HT-29 (cell line): Measurements from ENCODE around the gene FAM53B. TPM values are rescaled to one million over a fixed set of nuclear protein-coding genes. Genes with fewer than 3 reads are reported as not detected.

Experiments
- DNase-seq: peaks from one replicate; pipeline ENCODE4 v3.0.0-alpha.2; 2015; ENCODE audit warnings: low spot score
- total RNA-seq: library from RNA; depleted of rRNA; stranded (reverse); fragments of >200 nt; shearing (Covaris generic); gene quantifications from 2 replicates; pipeline ENCODE4 v1.2.3, GENCODE V29; 2014

The FAM53B gene
- total RNA-seq, 1 experiment from 2014 or later = 17.8 TPM

DNA sequence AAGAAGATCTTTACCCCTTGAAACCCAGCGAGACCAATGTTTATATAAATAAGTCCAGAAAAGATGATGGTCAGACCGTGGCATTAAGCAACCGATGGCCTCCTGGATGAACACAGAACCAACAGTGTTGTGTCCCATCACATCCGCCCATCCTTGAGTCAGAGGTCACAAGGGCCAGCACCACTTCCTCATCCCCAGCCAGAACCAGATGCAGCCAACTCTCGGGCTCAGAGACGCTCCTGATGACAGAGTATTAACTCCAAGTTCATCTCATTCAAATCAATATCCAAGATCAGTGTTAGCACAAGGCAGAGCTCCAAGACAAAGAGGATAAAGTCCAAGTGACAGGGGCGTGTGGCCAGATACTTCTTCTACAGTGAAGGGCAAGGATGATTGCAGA is 63.5 kb downstream of the FAM53B start:
- DNase-seq = no peak

DNA sequence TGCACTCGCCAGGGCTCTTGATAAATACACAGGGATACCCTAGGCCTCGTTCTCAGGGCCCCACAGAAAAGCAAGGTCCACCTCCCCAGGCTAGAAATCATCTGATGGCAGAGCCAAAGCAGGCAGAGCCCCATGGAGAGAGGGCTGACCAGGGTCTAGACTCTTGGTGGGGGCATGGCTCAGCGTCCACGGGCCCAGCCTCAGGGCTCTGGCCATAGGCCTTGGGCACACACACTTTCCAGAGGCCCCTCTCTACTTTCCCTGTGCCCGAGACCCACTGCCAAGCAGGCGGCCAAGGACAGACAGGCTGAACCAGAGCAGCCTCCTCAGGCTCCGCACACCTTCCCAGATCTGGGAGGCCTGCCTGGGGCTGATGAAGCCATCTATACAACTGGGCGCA is 64.8 kb downstream of the FAM53B start:
- DNase-seq = no peak

DNA sequence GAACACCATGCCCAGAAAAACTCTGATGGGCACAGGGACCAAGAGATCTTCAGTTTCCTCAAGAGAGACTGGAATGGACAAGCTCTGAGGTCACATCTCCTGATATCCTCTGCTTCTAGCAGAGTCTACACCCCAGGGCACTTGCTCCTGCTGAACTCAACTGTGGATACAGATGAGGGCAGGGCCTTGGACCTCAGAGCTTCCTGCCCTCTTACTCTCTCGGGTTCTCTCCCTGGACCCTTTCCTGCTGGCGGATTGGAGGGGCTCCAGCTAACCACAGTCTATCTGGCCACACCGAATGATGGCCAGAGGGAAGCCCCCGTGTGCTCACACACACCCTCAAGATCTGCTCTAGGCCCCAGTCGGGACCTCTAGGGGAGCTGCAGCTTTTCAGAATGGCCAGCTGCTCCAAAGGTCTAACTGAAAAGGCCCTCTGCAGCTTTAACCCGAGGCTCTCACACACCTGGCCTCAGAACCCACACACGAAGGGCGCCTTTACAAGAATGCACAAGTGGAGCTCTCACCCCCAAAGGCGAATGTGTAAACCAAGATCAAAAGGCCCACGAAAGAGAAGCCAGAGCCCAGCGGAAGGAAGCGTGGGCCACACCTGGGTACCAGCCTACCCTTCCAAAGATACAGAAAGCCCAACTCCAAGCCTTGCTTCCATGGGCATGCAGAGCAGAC is 65.5 kb downstream of the FAM53B start:
- DNase-seq = no peak

DNA sequence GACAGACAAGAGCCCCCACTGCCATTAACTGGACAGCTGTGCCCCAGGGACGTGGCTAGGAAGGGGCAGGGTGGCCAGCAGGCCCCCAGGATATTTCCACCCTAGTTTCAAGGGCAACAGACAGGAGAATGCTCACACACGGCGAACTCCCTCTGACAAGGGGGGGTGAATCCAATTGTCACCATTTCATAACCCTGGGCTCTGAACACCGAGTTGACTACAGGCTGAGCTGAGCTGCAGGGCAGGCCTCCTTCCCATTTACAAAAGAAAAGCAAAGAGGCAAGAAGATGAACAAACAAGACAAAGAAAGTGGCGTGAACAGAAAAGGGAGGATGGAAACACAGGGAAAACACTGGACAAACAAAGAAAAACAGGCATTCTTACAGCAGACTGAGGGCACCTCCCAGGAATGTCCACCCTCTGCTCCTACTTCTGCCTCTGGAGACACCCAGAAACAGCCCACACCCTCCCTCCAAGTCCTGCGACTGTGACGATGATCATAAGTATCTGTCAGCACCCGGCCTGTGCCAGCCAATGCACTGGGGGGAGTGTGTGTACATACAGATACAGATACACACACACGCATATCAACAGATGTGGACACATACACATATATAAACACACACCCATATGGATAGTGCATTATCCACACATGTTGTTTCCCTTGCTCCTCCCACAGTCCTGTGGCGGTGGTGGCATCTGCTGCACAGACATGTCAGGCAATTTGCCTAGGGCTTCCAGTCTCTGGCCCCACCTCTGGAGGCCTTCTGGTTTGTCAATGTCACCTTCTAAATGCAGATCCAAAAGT is 66.2 kb downstream of the FAM53B start:
- DNase-seq = no peak

DNA sequence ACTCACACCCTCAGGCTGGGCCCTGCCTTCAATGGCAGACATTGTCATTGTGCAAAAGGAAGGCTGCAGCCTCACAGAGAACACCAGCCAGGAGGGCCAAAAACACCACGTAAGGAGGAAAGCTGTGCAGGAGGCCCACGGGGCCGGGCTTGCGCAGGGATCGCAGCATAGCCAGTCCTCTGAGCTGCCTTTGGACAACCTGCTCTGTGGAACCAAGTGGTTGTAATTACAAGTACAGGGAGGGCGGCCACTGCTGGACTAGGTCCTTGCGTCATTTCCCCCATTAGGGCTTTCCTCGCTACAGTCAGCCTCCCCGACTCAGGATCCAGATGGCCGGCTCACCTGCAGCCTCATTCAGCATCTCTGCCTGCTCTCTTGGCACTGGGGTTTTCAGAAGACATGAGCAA is 66.9 kb downstream of the FAM53B start:
- no peak for DNase-seq

DNA sequence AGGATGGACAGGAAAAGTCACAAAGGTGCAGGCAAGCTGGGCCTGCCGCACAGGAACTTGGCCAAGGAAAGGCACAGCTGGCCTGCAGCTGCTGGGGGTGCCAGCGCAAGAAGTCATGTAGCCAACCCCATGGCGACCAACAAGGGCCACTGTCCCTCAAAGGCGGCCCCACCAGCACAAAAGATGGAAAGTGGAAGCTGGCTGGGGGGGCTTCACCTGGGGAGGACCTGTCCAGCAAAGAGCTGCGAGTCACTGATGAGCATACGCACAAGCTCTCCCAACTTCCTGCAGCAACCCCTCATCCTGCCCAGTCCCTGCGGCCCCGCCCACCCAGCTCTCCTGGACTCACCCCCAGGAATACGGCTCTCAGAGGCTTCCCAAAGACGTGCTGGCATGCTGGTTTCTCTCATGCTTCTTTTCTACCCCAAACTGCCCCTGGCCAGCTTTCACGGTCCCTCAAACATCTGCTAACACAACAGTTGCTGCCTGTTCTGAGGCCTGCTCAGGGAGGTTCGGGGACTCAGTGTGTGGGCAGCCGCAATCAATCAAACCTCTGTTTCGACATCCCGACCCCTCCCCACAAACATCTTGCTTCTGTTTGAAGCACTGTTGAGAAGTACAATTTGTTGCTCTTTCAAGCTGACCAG is 67.6 kb downstream of the FAM53B start:
- DNase-seq = no peak

DNA sequence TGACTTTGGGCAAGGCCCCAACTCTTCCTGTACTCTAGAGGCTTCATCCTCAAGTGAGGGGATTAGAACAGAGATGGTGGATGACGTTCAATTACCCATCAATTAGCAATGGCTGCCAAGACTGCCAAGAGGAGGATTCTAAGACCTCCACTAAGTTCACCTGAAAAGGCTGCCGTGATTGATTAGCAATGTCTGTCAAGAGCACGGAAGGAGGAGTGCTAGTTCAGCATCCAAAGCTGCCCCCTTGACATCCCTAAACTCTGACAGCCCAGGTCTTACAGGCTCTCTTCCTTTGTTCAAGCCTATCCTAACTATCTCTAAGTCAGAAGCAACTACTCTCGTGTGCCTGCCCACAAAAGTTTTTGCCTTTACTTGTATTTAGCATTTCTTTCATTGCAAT is 68.4 kb downstream of the FAM53B start:
- DNase-seq = no peak

DNA sequence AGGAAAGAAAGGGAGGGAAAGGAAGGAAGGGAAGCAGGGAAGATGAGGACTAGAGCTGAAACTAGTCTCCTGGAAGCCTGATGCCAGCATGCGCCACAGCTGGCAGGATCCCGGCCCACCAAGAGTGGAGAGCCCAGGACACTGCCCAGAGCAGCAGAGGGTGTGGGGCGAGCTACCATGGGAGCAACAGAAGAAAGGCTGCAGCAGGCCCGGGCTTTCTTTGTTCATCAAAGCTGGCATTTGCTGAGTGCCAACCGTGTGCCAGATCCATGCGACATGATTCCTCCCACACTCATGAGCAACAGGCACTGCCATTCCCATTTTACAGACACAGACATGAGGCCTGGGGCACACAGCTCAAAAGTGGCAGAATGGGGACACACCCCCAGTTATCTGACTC is 68.9 kb downstream of the FAM53B start:
- DNase-seq = no peak

DNA sequence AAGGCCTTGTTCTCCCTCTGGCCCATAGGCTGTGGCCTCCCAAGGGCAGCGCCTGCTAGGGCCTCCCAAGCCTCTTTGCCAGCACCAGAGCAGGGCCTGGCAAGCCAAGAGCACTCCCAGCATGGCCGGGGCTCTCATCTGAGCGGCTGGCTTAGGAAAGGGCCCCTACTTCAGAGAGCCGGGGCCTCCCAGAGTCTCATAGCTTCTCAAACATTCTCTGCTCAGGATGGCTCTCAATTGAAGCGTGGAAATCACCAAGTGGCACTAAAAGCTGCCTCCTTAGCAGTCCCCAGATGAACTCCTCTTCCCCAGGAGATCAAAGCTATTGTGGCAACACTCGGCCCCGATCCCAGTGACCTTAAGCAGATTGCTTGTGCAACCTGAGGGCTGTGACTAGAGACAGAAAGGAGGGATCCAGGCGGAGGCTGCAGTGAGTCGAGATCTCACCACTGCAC is 69.4 kb downstream of the FAM53B start:
- DNase-seq = no peak

DNA sequence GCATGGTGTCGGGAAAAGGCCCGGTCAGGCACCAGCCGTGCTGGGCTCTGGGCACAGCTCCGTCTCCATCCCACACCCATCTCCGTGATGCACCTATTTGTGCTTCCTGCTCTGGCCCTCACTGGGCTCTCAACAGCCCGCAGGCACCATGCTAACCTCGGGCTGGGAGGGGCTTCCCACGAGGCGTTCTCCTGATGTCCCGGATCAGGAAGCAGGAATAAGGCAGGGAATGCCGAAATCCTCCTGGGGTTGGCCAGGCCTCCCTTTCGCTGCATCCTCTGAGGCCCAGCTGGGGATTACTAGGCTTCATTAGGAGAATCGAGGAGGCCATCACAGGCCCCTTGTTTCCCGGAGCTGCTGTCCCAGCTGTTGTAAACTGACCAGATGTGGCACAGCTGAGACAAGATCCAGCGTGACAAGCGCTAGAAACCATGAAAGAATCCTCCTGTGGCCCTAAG is 72.0 kb downstream of the FAM53B start:
- no peak for DNase-seq

DNA sequence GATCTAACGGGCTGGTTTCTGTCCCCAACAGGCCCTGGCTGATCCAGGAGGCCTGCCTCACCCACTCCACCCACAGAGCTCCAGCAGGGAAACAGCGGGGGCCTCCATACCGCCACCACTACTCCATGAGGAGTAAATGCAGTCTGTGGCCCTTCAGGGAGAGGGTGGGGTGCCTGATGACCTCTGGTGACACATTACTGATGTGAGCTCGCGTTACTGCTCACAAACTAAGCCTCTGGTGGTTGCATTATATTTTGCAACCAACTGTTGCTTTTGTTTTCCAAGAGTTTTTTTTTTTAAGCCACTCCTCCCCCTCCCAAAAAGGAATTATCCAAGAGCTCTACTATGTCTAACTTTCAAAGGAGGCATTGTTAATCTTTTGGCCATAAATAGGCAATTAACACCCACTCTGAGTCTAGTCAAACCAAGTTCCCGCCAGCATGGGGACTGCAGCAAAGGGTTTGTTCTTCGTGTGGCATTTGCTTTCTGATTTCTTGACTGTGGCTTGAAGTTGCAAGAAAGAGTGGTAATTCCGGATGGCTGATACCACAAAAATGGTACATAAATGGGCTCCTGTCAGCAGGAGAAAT is 72.6 kb downstream of the FAM53B start:
- peak; percentile 57 for DNase-seq

DNA sequence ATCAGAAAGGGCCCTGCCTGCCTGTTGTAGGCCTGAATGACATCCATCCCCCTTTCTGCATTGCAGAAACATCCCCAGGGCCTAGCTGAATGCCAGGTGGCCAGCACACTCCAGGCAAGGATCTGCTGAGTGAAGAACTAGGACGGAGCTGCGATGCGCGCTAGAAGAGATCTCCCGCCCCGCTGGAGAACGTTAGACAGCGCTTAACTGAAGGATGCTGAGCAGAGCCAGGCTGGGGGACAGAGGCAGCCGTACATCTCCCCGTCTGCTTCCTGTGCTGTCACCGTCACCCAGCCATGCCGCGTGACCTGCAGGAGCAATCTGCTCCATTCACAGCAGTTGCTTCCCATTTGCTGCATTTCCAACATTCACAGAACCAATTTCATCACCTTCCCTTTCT is 73.3 kb downstream of the FAM53B start:
- no peak for DNase-seq

DNA sequence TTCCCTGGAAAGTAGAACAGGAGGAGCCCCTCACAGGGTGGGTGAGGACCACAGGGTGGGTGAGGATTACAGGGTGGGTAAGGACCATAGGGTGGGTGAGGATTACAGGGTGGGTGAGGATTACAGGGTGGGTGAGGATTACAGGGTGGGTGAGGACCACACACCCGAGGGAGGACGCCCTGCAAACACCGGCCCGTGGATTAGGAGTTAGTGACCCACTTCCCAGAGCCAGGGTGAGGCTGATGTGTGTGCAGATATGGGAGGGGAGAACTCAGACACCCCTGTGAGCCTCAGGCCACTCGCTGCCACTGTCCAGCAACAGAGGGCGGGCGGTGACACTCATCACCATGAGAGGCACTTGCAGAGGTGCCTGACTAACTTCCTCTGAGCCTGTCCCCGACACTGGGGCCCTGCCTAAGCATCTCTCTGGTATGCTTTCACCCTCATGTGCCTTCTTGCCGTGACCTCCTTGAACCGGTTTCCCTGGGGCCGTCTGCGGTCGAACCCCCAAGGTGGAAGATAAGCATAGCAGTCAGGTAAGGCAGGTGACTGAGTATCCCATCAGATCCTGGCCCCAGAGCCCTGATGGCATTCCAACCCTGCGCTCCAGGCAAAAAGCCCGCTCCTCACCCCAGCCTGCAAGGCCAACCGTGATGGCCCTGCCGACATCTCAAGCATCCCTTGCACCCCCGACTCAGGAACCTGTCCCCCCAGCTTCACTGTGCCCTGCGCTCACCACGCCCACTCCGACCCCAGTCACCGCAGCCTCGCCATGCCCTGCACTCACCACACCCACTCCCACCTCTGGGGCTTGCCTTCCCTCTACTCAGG is 74.1 kb downstream of the FAM53B start:
- no peak for DNase-seq

DNA sequence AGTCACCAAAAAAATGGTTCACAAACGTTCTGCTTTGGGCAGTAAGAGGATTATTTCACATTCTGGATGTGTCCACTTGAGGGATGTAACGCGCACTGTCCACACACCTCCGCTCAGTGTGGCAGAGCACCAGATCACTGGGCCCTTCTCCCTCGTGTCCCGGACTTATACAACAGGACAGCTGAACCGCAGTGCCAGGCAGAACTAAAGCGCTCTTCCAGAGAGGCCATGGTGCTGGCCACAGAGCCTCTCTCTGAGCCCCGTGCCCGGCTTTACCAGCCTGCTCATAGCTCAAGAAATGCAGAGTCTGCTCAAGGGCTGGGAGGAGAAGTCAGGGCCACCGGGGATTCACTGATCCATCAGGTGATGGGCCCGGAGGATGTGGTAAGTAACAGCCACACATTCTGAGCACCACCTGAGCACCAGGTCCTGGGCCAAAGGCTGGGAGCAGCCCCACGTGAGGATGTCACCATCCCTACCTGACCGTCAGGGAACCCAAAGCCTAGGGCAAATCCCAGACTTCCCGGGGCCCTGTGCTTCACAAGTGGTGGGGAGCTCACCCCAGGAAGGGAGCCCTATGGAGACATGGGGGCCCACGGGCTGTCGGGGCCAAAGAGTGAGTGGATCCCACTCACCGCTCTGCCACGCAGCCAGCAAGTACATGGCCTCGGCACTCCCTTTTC is 74.9 kb downstream of the FAM53B start:
- no peak for DNase-seq

DNA sequence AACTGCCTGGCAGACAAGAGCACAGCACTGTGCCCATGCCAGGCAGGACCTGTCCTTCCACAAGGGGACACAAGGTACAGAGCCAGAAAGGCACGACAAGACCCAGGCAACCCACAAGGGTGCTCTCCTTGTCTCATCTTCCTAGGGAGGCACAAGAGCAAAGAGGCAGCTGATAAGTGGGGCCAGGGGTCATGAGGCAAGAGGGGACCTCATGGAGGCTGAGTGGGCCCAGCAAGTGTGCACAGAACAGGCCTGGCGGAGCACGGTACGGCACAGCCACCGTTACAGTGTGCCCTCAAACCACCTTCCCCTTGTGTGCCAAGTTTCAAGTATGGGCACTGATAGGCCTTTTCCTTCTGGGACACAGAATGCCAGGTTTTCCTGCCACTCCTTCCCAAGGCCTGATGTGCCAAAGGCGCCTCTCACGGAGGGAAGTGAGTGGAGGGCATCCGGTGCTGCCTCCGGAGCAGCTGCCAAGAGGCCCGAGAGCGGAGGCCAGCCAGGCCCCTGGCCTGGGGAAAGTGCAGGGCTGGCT is 75.6 kb downstream of the FAM53B start:
- no peak for DNase-seq

DNA sequence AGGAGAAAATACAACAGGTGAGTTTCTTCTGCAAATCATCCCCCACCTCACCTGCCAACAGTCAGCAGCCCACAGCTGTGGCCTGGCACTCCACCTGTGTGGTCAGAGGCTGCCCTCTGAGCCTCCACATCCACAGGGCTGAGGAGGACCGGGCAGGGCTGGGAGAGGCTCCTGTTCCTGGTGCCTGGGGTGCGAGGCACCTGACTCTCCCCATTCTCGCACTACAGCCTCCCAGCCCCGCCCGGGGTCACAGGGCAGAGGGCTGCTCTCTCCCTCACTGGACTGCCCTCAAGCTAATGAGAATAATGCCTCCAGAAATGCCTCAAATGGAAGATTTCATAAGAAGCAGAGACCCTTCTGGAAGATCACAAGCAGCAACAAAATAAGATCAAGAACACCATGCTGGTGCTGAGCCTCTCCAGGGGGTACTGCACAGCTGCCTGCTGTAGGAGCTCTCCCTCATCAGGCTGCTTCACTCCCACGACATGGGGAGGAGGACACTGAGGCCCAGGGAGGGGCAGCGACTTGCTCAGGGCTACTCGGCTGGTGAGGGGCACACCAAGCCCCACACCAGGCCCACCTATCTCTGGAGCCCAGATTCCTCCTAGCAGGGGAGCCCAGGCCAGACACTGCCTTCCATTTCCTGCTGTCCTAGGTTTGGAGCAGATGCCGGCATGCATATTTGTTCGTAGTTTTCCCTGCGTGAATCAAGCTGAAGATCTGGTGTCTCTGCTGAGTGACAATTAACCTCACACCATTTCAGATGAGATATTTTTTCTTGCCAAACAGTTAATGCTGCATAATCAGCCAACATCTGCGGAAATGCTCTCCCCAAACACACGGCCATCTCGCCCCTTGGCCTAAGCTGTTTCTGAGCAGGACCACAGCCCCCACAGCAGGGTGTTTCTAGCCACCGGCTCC is 76.5 kb downstream of the FAM53B start:
- no peak for DNase-seq

DNA sequence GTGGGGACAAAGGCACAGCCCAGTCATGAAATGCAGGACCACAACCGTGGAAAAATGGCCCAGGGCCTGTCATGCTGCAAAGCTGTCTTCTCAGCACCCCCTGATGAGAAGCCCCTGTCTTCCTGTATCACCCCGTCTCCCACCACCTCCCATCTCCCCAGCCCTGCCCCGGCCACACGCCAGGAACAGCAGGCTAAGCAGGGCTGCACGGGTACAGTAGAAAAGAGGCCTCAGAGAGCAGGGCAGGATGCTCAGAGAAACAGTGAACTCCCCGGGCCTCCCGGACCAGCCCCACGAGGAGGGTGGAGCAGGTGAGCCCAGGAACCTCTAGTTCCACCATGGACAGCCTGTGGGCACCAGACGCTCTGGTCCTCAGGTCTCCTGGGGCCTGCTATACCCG is 77.7 kb downstream of the FAM53B start:
- no peak for DNase-seq

DNA sequence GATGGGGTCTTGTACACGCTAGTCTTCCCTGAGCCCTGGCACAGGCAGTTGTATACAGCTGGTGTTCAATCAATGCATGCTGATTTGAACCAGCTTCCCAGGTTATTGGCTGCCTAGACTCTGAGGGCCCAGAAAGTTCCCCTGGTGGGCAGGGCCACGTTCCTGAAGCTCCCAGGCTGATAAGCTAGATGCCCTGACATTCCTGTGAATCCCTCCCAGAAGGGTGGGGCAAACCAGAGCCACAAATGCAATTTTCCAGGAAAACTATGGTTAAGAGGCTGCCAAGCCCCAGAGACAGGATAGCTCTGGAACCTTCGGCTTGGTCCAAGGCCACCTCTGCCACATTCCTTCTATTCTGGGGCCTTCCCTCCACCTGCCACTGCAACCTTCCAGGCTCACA is 78.2 kb downstream of the FAM53B start:
- peak; percentile 35 for DNase-seq

DNA sequence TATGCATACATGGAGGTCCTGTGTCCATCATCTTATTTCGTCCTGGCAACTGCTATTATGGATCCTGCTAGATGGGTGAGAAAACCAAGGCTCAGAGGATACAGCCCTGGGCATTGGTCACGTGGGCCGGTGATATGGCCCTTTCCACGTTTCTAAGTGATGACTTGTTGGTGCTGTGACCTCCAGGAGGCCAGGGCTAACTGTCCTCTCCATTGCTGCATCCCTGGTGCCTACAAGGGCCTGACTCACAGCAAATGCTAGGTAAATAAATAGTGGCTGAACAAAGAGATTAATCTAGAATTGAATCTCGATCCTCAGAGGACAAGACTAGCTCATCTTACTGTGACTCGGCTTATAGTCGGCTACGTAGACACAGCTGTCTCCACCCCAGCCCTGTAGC is 78.6 kb downstream of the FAM53B start:
- no peak for DNase-seq
